Measurements from ENCODE around the gene PDC. TPM values are rescaled to one million over a fixed set of nuclear protein-coding genes. Genes with fewer than 3 reads are reported as not detected.
"Not testable (repeated sequence)": the region's sequence is repeated elsewhere in the genome, so short reads cannot be mapped to it uniquely, and the experiment has no call there.

The PDC gene
- total and polyA plus RNA-seq, 2 donors (not counting 3 experiments of a cell fraction or from before 2014, with no cell fraction given), result not detected

GRCh38 chr1:186465946-186466345 lies 5.0 kb upstream of the PDC start:
- H3K27ac ChIP-seq (ENCODE audit: insufficient read depth, low read depth, low read length), result no peak overlapping the region
- H3K9me3 ChIP-seq (replicated peaks; ENCODE audit: control insufficient read depth, insufficient read depth, low read length), result no peaks in the 10 kb centered on the region
- H2AFZ ChIP-seq (ENCODE audit: low read depth, low read length), result no peak overlapping the region
- no peaks in the 10 kb centered on the region for H3K9me1 ChIP-seq (replicated peaks; ENCODE audit: control insufficient read depth, extremely low read depth, insufficient read depth, low read length)
- H3K4me2 ChIP-seq (ENCODE audit: insufficient read depth, low read length), result no peak overlapping the region
- H3K79me2 ChIP-seq (ENCODE audit: control insufficient read depth, insufficient read depth, low read length), result no peaks in the 10 kb centered on the region
- TF ChIP-seq FOS (IDR thresholded peaks at IDR 0.05; ENCODE audit: borderline replicate concordance, insufficient read depth, low read length), result no peak
- no peak for TF ChIP-seq MYC (IDR thresholded peaks at IDR 0.05; ENCODE audit: low read depth, low read length)
- TF ChIP-seq CTCF (IDR thresholded peaks at IDR 0.05; ENCODE audit: extremely low read depth in 1 of 2, insufficient read depth in 1 of 2, low read depth in 1 of 2, low read length in 2 of 2), result no peak
- TF ChIP-seq GATA2 (IDR thresholded peaks at IDR 0.05; ENCODE audit: insufficient read depth, insufficient read length, low read depth, low read length), result no peak
- no peak for TF ChIP-seq JUN (IDR thresholded peaks at IDR 0.05; ENCODE audit: borderline replicate concordance, insufficient read depth, insufficient read length, low read depth)
- TF ChIP-seq POLR2AphosphoS5 (IDR thresholded peaks at IDR 0.05; ENCODE audit: insufficient read depth, low read depth, low read length), result no peak
- no peak for TF ChIP-seq MAX (IDR thresholded peaks at IDR 0.05; ENCODE audit: insufficient read depth, insufficient read length)
- TF ChIP-seq POLR2A (IDR thresholded peaks at IDR 0.05; ENCODE audit: low read depth, low read length), result no peak
- TF ChIP-seq EZH2 (IDR thresholded peaks at IDR 0.05; ENCODE audit: borderline replicate concordance, low read depth, low read length, severe bottlenecking), result no peak
- BruUV-seq (replicated peaks), result no TSS peak
- DNase-seq (ENCODE audit: low read depth, low spot score) (no peak), FAIRE-seq (no peak)
- no peaks in the 10 kb centered on the region for H3K4me1 ChIP-seq (ENCODE audit: control insufficient read depth, extremely low read depth, insufficient read depth, low read length)
- no peaks in the 10 kb centered on the region for H3K36me3 ChIP-seq (ENCODE audit: control insufficient read depth in 2 of 2, extremely low read depth in 1 of 2, insufficient read depth in 2 of 2, low read length in 2 of 2)
- POLR2A ChIA-PET, result no interaction called here
- H3K9ac ChIP-seq (replicated peaks; ENCODE audit: extremely low read depth, insufficient read depth, low read length), result no peak overlapping the region
- dilution Hi-C loops (cut with MboI; ENCODE audit: extremely low pct_ligation_motif_present, low sequenced_read_pairs), result no loop called here
- CTCF ChIA-PET, result interaction anchor here (1.3 kb wide), 1 partner anchor 15 kb away, joined by 3 read pairs; no protein-coding TSS in a partner anchor
- no peaks in the 10 kb centered on the region for H3K27me3 ChIP-seq (ENCODE audit: control insufficient read depth in 2 of 2, insufficient read depth in 2 of 2, low read length in 2 of 2)
- no peaks in the 10 kb centered on the region for H4K20me1 ChIP-seq (replicated peaks; ENCODE audit: control insufficient read depth, extremely low read depth, insufficient read depth, low read length)
- no peak overlapping the region for H3K4me3 ChIP-seq (replicated peaks in 1 of 3; ENCODE audit: insufficient read depth in 1 of 3, low read depth in 1 of 3, low read length in 3 of 3)
- intact Hi-C loops (cut with micrococcal nuclease), result no loop called here

GRCh38 chr1:186465491-186465890 lies 4.6 kb upstream of the PDC start:
- H3K27me3 ChIP-seq (ENCODE audit: control insufficient read depth in 2 of 2, insufficient read depth in 2 of 2, low read length in 2 of 2); H3K36me3 ChIP-seq (ENCODE audit: control insufficient read depth in 2 of 2, extremely low read depth in 1 of 2, insufficient read depth in 2 of 2, low read length in 2 of 2); H3K4me2 ChIP-seq (ENCODE audit: insufficient read depth, low read length); BruUV-seq (replicated peaks); H4K20me1 ChIP-seq (replicated peaks; ENCODE audit: control insufficient read depth, extremely low read depth, insufficient read depth, low read length); H3K27ac ChIP-seq (ENCODE audit: insufficient read depth, low read depth, low read length); H3K9ac ChIP-seq (replicated peaks; ENCODE audit: extremely low read depth, insufficient read depth, low read length); FAIRE-seq; H3K79me2 ChIP-seq (ENCODE audit: control insufficient read depth, insufficient read depth, low read length); H3K9me1 ChIP-seq (replicated peaks; ENCODE audit: control insufficient read depth, extremely low read depth, insufficient read depth, low read length); DNase-seq (ENCODE audit: low read depth, low spot score); H2AFZ ChIP-seq (ENCODE audit: low read depth, low read length); H3K4me1 ChIP-seq (ENCODE audit: control insufficient read depth, extremely low read depth, insufficient read depth, low read length); H3K9me3 ChIP-seq (replicated peaks; ENCODE audit: control insufficient read depth, insufficient read depth, low read length); intact Hi-C loops (cut with micrococcal nuclease); dilution Hi-C loops (cut with MboI; ENCODE audit: extremely low pct_ligation_motif_present, low sequenced_read_pairs); POLR2A ChIA-PET; H3K4me3 ChIP-seq (replicated peaks in 1 of 3; ENCODE audit: insufficient read depth in 1 of 3, low read depth in 1 of 3, low read length in 3 of 3): not testable (repeated sequence)
- CTCF ChIA-PET, result interaction anchor here (1.3 kb wide), 1 partner anchor 14 kb away, joined by 3 read pairs; no protein-coding TSS in a partner anchor

Data from endothelial cell of umbilical vein (primary cell).